Thymus (tissue), 11 donors: Measurements from ENCODE around the gene MT3. TPM values are rescaled to one million over a fixed set of nuclear protein-coding genes. Genes with fewer than 3 reads are reported as not detected.
A peak's percentile ranks its signal among the peaks of the same experiment; 100 is the strongest.
"Not testable (repeated sequence)": the region's sequence is repeated elsewhere in the genome, so short reads cannot be mapped to it uniquely, and the experiment has no call there.

Source experiments
- DNase-seq, 9 donors: peaks; one replicate each; pipeline ENCODE4 v3.0.0-alpha.2; 2013; ENCODE audit warnings: low spot score in 9 of 9, low read depth in 6 of 9, missing footprints in 1 of 9
- H3K27ac ChIP-seq, 2 donors: one replicate each; pipeline ENCODE4 v1.5.1; 2013; ENCODE audit warnings: control low read depth in 1 of 2, low read depth in 1 of 2, low read length in 1 of 2, mild to moderate bottlenecking in 1 of 2, moderate library complexity in 1 of 2
- H3K27me3 ChIP-seq, 2 donors: one replicate each; pipeline ENCODE4 v1.5.1; 2013; ENCODE audit warnings: low read length in 1 of 2; ENCODE audit not compliant: control insufficient read depth in 2 of 2, insufficient read depth in 1 of 2
- H3K36me3 ChIP-seq, 2 donors: one replicate each; pipeline ENCODE4 v1.5.1; 2013; ENCODE audit warnings: low read length in 1 of 2, mild to moderate bottlenecking in 1 of 2, moderate library complexity in 1 of 2; ENCODE audit not compliant: control insufficient read depth in 2 of 2, insufficient read depth in 2 of 2
- H3K4me1 ChIP-seq, 2 donors: one replicate each; pipeline ENCODE4 v1.5.1; 2013; ENCODE audit warnings: low read length in 2 of 2; ENCODE audit not compliant: control insufficient read depth in 2 of 2, insufficient read depth in 2 of 2
- H3K4me3 ChIP-seq, 2 donors: one replicate each; pipeline ENCODE4 v1.5.1; 2013; ENCODE audit warnings: low read length in 2 of 2, control low read depth in 1 of 2, mild to moderate bottlenecking in 1 of 2
- H3K9me3 ChIP-seq, 2 donors: one replicate each; pipeline ENCODE4 v1.5.1; 2013; ENCODE audit warnings: low read length in 1 of 2, mild to moderate bottlenecking in 1 of 2; ENCODE audit not compliant: control insufficient read depth in 2 of 2, insufficient read depth in 1 of 2
- WGBS: extraction: QIAGEN DNeasy Blood & Tissue Kit; methylation state at CpG from one replicate; pipeline ENCODE4 v1.1.7; 2013; 5-methylcytosine and 5-hydroxymethylcytosine counted together
- polyA plus RNA-seq: library from polyadenylated mRNA; stranded (reverse); fragments of 200-250 nt; gene quantifications from one replicate; pipeline ENCODE4 v1.2.3, GENCODE V29; 2013
- total RNA-seq: library from RNA; stranded (reverse); fragments of 120-200 nt; gene quantifications from one replicate; pipeline ENCODE4 v1.2.4, GENCODE V29; 2013
- donor health status: healthy.

Gene MT3
- total and polyA plus RNA-seq, 2 donors: 2.5 to 13.1 TPM

DNA sequence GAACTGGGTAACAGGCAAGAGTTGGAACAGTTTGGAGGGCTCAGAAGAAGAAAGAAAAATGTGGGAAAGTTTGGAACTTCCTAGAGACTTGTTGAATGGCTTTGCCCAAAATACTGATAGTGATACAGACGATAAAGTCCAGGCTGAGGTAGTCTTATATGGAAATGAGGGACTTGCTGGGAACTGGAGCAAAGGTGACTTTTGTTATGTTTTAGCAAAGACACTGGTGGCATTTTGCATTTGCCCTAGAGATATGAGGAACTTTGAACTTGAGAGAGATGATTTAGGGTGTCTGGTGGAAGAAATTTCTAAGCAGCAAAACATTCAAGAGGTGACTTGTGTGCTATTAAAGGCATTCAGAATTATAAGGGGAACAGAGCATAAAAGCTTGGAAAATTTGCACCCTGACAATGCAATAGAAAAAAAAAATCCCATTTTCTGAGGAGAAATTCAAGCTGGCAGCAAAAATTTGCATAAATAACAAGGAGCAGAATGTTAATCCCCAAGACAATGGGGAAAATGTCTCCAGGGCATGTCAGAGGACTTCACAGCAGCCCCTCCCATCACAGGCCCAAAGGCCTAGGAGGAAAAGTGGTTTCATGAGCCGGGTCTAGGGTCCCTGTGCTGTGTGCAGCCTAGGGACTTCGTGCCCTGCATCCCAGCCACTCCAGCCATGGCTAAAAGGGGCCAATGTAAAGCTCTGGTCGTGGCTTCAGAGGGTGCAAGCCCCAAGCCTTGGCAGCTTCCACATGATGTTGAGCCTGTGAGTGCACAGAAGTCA, 32.5 kb downstream of the MT3 start:
- H3K27ac ChIP-seq, H3K4me3 ChIP-seq, H3K36me3 ChIP-seq, DNase-seq, H3K9me3 ChIP-seq: not testable (repeated sequence)
- Histone ChIP-seq H3K4me1 (peaks cover 0 to 14% of the 10 kb centered on the region in 2 donors), H3K27me3 (peaks cover 33 to 84% of the 10 kb centered on the region in 2 donors)
- WGBS: 87% methylated on average over 4 of the region's 4 CpGs

DNA sequence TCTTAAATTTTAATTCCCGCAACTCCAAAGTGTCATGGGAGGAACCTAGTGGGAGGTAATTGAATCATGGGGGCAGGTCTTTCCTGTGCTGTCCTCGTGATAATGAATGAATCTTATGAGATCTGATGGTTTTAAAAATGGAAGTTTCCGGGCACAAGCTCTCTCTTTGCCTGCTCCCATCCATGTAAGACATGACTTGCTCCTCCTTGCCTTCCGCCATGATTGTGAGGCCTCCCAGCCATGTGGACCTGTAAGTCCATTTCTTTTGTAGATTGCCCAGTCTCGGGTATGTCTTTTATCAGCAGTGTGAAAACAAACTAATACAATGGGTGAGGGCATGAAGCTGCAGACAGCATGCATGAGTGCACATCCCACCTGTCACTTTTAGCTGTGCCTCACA, 33.9 kb downstream of the MT3 start:
- not testable (repeated sequence) for H3K36me3 ChIP-seq, H3K9me3 ChIP-seq, DNase-seq, H3K4me3 ChIP-seq, H3K27ac ChIP-seq, H3K4me1 ChIP-seq
- peaks cover 35 to 81% of the 10 kb centered on the region in 2 donors for H3K27me3 ChIP-seq
- WGBS: 97% methylated on average over 5 of the region's 5 CpGs

- WGBS: 96% methylated on average over 2 of the region's 2 CpGs
Measured at GRCh38 chr16:56623637-56624036, 34.3 kb downstream of the MT3 start.

DNA sequence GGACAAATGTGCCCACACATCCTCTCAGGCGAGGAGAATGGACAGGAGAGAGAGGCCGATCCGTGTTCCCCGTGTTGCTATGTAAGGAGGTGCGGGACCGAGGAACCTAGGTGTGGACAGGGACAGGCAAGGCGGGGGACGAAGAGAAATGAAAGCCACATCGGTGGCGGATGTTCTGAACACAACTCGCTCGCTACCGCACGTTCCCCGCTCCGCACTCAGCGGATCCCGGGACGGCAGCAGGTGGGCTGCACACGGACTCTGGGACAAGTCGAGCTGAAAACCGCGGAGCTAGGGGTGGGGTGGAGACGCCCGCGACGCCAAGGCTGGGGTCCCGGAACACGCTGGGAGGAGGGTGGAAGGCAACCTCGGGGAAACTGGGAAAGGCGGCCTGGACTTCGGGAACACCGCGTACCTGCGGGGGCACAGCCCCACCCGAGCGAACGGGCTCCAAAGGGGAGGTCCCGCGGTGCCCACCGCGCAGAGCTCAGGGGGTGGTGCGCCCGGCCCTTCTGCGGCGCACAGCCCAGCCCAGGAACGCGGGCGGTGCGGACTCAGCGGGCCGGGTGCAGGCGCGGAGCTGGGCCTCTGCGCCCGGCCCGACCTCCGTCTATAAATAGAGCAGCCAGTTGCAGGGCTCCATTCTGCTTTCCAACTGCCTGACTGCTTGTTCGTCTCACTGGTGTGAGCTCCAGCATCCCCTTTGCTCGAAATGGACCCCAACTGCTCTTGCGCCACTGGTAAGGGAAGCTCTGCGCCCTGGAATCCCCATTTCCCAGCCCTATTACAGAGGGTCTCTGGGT, 36.0 kb downstream of the MT3 start, which contains the start of gene MT1E:
Gene MT1E, plus strand, starts transcription at position 642 of the 803 bp plus-strand sequence. Its CDS starts 71 bp downstream, at position 713.
- 4% methylated on average over 62 of the region's 62 CpGs for WGBS
- H3K27ac ChIP-seq: no peak within 1 kb of the TSS
- no peaks in the 10 kb centered on the region for H3K36me3 ChIP-seq
- DNase-seq: no peak
- H3K27me3 ChIP-seq: peaks cover 39 to 82% of the 10 kb centered on the region in 2 donors
- H3K4me3 ChIP-seq: peak within 1 kb of the TSS in 1 of 2 donors; percentile 33
- H3K4me1 ChIP-seq: peaks cover 0 to 5% of the 10 kb centered on the region in 2 donors
- no peaks in the 10 kb centered on the region for H3K9me3 ChIP-seq

More at GRCh38 chr16:56623637-56624036, 34.3 kb downstream of the MT3 start:
- no peaks in the 10 kb centered on the region for H3K9me3 ChIP-seq
- H3K36me3 ChIP-seq: no peaks in the 10 kb centered on the region
- H3K4me1 ChIP-seq: peaks cover 0 to 5% of the 10 kb centered on the region in 2 donors
- no peak overlapping the region for H3K27ac ChIP-seq
- no peak overlapping the region for H3K4me3 ChIP-seq
- H3K27me3 ChIP-seq: peaks cover 32 to 81% of the 10 kb centered on the region in 2 donors
- DNase-seq: no peak

DNA sequence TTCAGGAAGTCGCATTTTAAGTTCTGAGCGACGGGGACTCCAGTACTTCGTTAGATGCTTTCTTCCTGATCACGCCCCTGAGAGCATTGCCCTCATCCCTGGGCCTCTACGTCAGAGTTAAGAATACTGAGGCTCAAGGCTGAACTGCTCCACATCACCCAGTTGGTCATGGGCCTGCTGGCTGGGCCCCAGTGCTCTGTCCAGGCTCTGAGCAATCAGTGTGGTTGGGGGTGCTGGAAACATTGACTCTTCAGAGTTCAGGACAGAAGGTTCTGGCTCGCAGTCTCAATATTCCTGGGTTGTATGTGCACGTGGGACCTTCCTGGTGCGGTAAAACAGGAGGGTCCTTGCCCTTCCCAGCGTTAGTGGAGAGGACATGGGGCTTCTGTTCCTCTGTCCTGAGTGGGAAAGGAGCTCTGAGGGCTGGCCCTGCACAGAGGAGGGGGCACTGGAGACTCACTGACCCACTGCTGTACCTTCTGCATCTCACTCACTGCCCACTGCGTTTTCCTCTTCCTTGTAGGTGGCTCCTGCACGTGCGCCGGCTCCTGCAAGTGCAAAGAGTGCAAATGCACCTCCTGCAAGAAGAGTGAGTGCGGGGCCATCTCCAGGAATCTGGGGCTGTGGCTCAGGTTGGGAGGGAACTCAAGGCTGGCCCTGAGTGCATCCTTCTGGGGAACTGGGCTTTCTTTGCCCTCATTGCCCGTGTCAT, 36.8 kb downstream of the MT3 start:
- H3K4me1 ChIP-seq: peaks cover 0 to 5% of the 10 kb centered on the region in 2 donors
- H3K4me3 ChIP-seq: no peak overlapping the region
- peaks cover 46 to 88% of the 10 kb centered on the region in 2 donors for H3K27me3 ChIP-seq
- no peak for DNase-seq
- no peaks in the 10 kb centered on the region for H3K9me3 ChIP-seq
- 16% methylated on average over 16 of the region's 16 CpGs for WGBS
- no peaks in the 10 kb centered on the region for H3K36me3 ChIP-seq
- H3K27ac ChIP-seq: no peak overlapping the region

DNA sequence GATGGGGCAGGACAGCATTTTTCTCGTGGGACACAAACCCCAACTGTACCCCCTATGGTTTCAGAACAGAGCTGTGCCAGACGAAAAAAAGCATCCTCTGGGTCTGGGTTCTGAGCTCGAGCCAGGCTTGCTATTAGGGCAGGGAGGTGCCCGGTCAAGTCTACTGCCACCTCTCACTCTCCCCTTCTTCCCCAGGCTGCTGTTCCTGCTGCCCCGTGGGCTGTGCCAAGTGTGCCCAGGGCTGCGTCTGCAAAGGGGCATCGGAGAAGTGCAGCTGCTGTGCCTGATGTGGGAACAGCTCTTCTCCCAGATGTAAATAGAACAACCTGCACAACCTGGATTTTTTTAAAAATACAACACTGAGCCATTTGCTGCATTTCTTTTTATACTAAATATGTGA, 37.4 kb downstream of the MT3 start:
- Histone ChIP-seq H3K4me3 (no peak overlapping the region), H3K27me3 (peaks cover 52 to 90% of the 10 kb centered on the region in 2 donors), H3K4me1 (peaks cover 0 to 5% of the 10 kb centered on the region in 2 donors), H3K36me3 (no peaks in the 10 kb centered on the region), H3K9me3 (no peaks in the 10 kb centered on the region), H3K27ac (no peak overlapping the region)
- 53% methylated on average over 7 of the region's 7 CpGs for WGBS
- no peak for DNase-seq

DNA sequence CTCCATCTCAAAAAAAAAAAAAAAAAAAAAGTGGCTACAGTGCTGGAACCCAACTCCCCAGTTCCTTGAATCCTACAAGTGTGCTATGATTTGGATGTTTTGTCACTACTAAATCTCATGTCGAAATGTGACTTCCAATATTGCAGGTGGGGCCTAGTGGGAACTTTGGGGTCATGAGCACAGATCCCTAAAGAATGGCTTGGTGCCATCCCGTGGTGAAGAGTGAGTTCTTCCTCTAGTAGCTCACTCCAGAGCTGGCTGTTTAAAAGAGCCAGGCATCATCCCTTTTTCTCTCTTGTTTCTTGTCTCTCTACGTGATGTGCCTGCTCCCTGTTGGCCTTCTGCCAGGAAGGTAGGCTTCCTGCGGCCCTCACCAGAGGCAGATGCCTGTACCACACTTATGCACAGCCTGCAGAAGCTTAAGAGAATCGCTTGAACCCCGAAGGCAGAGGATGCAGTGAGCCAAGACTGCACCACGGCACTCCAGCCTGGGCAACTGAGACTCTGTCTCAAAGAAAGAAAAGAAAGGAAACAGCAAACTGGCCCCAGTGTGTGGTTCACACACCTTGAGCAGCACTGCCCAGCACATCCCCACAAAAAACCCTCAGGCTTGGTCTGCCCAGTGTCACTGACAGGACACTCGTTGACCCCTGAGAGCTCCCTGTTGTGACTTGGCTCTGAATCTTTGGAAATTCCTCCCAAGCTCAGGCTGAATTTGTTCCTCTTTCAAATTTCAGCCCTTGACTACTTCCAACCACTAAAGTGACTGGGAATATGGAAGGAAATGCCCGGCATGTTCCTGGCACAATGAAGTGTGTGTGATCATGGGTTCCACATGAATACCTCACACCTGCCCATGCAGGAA, 39.4 kb downstream of the MT3 start:
- Histone ChIP-seq H3K36me3 (no peaks in the 10 kb centered on the region), H3K9me3 (no peaks in the 10 kb centered on the region), H3K4me1 (peaks cover 0 to 5% of the 10 kb centered on the region in 2 donors), H3K4me3 (no peak overlapping the region), H3K27me3 (peaks cover 65 to 95% of the 10 kb centered on the region in 2 donors), H3K27ac (no peak overlapping the region)
- WGBS: 75% methylated on average over 9 of the region's 9 CpGs
- no peak for DNase-seq

DNA sequence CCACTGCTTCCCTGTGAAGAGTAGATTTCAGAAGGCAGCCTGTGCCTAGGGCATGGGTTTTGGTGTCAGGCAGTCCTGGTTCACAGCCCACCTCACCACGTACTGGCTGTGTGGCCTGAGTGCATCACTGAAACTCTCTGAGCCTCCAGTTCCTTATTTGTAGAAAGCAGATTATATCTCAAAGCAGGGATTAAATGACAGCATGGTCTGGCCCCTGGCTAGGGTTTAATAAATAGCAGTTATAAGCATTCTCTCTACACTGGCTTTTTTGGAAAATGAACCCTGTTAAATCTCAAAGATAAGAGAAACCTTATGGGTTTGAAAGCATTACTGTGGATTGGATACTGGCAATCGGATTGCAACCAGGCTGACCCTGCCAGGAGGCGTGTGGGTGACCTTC, 40.2 kb downstream of the MT3 start:
- no peaks in the 10 kb centered on the region for H3K9me3 ChIP-seq
- no peak overlapping the region for H3K27ac ChIP-seq
- no peaks in the 10 kb centered on the region for H3K36me3 ChIP-seq
- H3K4me1 ChIP-seq: peaks cover 0 to 5% of the 10 kb centered on the region in 2 donors
- WGBS: 96% methylated on average over 3 of the region's 3 CpGs
- DNase-seq: no peak
- H3K4me3 ChIP-seq: no peak overlapping the region
- H3K27me3 ChIP-seq: peaks cover 72 to 97% of the 10 kb centered on the region in 2 donors
